GM15510 (cell line): ENCODE results near the gene GJA1.

Experiments used
- POLR2A ChIP-seq: IDR thresholded peaks from 3 replicates; pipeline ENCODE4 v1.6.1; 2011; ENCODE audit warnings: borderline replicate concordance; ENCODE audit not compliant: insufficient read length; ENCODE audit errors: extremely low read depth

Gene GJA1

DNA sequence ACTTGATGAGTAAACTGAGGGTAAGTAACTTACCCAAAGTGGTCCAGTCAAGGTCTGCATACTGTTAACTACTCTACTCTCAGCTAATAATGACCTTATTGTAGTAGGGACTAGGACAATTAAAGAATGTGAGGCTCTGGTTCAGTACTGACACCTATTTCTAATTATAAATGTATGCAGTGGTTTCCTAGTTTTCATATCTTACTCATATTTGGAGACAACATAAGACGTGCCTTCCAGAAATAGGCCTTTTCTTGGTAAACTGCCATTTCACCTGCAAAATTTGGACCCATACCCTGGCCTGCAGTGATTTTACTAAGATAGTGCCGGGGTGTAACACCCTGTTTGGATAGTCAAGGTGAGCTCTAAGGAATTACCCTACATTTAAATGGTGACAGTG is 24.7 kb downstream of the GJA1 start:
- no peak for TF ChIP-seq POLR2A

DNA sequence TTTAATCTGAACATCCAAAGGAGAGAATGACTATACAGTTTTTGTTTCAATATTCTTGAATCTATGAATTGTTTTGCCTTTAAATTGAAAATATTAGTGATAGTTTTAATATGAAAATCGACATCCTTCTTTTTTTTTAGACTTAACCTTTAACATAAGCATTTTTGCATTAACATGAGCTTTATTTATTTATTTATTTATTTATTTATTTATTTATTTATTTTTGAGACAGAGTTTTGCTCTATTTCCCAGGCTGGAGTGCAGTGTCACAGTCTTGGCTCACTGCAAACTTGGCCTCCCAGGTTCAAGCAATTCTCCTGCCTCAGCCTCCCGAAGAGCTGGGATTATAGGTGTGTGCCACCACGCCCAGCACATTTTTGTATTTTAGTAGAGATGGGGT is 27.6 kb downstream of the GJA1 start:
- TF ChIP-seq POLR2A: no peak

DNA sequence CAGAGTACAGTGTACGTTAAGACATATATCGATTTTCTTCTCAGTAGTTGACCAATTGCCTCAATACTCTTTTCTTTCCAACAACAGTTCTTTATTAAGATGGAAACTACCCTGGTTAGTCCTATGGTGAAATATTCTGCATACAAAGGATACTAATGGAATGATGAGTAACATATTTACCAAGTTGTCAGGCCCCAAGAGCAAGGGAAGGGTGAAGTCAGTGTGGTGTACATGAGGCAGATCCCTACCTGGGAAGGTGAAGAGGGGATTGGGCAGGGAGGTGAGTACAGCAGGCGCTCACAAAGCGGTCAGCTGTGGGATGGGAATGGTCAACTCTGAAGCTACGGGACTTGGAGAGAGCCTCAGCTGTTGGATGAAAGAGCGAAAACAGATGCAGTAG is 29.7 kb downstream of the GJA1 start:
- TF ChIP-seq POLR2A: no peak

DNA sequence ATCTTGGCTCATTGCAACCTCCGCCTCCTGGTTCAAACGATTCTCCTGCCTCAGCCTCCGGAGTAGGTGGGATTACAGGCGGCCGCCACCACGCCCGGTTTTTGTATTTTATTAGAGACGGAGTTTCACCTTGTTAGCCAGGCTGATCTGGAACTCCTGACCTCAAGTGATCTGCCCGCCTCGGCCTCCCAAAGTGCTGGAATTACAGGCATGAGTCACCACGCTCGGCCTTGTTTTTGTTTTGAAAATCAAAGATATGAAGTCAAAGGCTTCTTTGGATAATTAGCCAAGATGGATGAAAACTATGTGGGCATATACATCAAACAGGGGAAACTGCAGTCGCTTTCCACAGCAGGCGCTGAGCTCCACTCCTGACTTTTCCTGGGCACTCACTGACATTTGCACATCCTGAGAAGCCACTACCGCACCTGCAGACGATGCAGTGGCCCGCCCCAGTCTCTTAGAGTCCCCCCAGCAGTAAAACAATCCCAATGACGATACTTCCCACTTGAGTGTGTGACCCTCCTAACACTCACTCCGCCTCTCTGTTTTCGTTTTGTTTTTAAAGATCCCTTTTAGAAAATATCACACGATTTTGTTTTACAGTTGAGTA is 44.1 kb downstream of the GJA1 start:
- TF ChIP-seq POLR2A: no peak

DNA sequence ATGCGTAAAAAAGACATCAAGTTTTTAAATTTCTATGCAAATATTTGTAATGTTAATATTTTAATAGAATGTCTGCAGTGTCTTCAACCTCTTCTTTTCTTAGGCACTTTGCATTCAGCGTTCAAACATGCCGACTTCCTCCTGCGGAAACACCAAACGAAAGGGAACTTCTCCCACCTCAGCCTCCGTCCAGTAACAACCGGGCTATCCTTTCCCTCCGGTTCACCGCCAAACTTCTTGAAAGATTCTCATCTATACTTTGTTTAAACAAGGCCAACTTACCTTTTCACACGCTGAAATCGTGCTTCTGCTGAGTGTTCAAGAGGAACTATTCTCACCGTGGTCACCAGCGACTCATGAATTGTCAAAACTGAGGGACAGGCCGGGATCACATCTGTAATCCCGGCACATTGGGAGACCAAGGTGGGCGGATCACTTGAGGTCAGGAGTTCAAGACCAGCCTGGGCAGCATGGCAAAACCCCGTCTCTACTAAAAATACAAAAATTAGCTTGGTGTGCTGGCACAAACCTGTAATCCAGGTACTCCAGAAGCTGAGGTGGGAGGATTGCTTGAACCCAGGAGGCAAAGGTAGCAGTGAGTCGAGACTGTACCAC is 44.8 kb downstream of the GJA1 start:
- no peak for TF ChIP-seq POLR2A

DNA sequence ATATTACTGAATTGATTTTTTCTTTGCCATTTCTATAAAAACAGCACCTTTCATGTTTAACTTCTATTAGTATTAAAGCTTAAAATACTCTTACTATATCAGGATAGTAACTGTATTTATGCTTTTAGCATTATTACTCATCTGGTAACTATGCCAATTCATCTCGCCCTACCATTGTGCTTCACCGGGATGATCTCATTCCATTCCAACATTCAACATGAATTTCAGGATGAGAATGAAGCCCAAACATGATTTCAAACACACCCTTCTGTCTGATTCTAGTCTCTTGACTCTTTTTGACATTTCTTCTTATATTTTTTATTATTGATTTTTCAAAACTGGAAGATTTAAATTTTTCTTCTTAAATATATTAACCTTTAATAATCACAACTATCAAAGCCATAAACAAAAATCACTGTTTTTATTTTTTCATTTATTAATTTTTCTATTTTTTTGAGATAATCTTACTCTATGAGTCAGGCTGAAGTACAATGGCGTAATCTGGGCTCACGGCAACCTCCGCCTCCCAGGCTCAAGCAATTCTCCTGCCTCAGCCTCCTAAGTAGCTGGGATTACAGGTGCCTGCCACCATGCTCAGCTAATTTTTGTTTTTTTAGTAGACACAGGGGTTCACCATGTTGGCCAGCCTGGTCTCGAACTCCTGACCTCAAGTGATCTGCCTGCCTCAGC is 46.7 kb downstream of the GJA1 start:
- TF ChIP-seq POLR2A: no peak

DNA sequence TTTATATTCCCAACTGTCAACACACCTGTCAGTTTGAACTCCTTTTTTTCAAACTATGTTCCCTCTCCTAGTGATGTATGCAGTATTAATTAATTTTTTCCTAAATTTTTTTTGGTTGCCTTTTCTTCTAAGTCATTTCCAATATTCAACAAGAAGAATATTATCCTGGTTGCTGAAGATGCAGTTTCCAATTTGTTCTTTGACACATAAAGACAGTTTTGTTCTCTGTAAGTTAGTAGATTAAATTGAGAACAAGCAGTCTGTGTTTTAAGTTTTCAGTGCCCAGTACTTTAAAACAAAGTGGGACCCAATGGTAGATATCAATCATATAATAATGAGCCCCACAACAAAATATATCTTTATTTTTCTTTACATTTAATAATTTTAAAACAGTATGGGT is 47.3 kb downstream of the GJA1 start:
- no peak for TF ChIP-seq POLR2A

DNA sequence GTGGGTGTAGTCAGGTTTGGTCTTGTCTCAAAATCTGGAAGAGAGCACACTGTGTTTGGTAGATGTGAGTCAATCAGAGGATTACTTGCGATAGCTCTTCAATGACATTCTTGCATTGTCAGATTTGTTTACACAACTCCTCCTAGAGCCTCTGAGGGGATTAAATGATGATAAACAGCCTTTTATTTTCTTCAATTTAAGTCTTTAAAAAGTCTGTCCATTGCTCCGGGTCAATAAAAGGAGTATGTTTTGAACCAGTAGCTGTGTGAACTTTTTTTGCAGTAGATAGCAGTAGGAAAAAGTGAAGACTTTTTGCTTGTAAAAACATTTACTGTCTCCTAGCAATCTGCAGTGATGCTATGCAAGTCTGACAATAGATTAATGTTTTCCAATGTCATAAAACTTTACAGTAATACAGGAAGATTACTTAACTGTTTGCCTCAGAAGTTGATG is 49.9 kb downstream of the GJA1 start:
- TF ChIP-seq POLR2A: no peak

DNA sequence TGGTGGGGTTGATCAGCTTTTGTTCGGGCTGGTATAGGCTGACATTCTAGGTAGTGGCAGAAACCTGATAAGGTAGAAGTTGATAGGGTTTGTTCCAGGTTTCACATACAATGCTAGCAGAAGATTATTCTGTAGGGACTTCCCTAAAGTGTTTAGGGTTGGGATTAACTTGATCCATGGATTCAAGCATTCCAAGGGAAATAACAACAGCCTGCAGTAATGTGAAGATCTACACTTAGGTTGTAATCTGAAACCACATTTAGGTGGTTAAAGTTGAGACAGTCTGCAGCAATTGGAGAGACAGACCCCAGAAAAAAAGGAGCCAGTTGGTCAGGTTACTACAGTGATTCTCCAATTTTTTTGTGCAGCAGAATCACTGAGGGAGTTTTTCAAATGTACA is 56.1 kb downstream of the GJA1 start:
- no peak for TF ChIP-seq POLR2A

DNA sequence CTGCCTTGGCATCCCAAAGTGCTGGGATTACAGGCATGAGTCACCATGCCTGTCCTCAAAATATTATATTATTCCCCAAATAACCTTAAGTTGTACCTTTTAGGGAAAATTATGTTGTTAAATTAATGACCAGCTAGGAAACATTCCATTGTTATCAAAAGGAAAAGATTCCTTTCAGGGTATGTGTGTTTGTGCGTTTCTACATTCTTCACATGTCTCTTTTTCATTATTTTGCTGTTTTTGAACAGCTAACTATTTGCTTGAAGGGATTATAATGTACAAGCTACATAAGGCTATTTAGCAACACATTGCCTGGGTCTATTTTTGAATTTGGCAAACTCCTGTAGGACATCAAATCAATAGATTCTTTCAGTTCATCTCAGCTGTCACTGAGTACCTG is 57.1 kb downstream of the GJA1 start:
- TF ChIP-seq POLR2A: no peak

DNA sequence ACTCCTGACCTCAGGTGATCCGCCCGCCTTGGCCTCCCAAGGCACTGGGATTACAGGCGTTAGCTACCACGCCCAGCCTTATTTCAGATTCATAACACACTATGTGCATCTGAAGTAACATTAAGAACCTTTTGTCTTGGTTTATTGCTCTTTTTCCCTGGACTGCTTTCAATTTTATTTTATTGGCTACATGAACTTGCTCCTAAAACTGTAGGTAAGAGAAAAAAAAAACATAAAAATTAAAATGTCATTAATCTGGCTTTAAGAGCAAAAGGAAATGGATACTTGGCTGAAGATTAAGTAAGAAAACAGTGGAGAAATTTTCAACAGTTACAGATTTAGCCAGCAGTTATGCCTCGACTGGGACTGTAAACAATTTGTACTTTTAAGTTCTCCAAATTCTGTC is 62.5 kb downstream of the GJA1 start:
- TF ChIP-seq POLR2A: no peak

DNA sequence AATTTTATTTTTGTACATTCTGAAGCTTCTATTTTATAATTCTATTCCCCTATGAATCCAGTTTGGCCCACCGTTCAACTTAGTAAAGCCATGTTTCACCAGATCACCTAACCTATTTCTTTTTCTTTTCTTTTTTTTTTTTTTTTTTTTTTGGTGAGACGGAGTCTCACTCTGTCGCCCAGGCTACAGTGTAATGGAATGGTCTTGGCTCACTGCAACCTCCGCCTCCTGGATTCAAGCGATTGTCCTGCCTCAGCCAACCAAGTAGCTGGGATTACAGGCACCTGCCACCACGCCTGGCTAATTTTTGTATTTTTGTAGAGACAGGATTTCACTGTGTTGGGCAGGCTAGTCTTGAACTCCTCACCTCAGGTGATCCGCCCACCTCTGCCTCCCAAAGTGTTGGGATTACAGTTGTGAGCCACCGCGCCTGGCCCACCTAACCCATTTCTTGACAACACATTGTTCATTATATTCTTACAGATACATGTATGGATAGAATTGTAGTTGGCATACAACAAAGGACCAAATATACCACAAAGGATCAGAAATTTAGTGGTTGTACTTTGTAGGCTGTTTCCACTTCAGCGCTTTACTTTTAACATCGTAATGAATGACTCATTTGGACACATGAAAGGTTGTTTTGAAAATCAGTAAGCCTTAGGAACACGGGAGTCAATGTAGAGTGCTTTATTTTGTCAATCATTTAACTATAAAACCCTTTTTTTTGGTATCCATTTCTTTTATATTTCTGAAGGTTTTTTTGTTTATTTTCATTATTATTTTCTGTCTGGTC is 63.2 kb downstream of the GJA1 start:
- TF ChIP-seq POLR2A: no peak
